H9 (cell line): ENCODE measurements around the gene RNF113B. TPM values are rescaled to one million over a fixed set of nuclear protein-coding genes. Genes with fewer than 3 reads are reported as not detected.

Source experiments
- DNase-seq: peaks from one replicate; pipeline ENCODE4 v3.0.0-alpha.2; 2017
- H2AFZ ChIP-seq: one replicate; pipeline ENCODE4 v1.6.1; 2013; ENCODE audit warnings: mild to moderate bottlenecking, low read length, control low read depth, moderate library complexity
- H2AK5ac ChIP-seq: 2 replicates; pipeline ENCODE4 v1.6.1; 2013; ENCODE audit warnings: low read length, control low read depth, mixed read lengths; ENCODE audit not compliant: insufficient read length
- H2BK120ac ChIP-seq: one replicate; pipeline ENCODE4 v1.6.1; 2013; ENCODE audit warnings: low read depth, mild to moderate bottlenecking, low read length, control low read depth, inconsistent platforms; ENCODE audit not compliant: poor library complexity, severe bottlenecking
- H2BK12ac ChIP-seq: 2 replicates; pipeline ENCODE4 v1.6.1; 2013; ENCODE audit warnings: low read length, control low read depth, mixed read lengths, low read depth; ENCODE audit not compliant: insufficient read length
- H2BK15ac ChIP-seq: 2 replicates; pipeline ENCODE4 v1.6.1; 2013; ENCODE audit warnings: low read depth, low read length, control low read depth
- H2BK20ac ChIP-seq: one replicate; pipeline ENCODE4 v1.6.1; 2013; ENCODE audit warnings: low read depth, mild to moderate bottlenecking, low read length, control low read depth, inconsistent platforms; ENCODE audit not compliant: poor library complexity, severe bottlenecking
- H2BK5ac ChIP-seq: 2 replicates; pipeline ENCODE4 v1.6.1; 2013; ENCODE audit warnings: low read length, control low read depth, mixed read lengths; ENCODE audit not compliant: insufficient read length
- H3K14ac ChIP-seq: 2 replicates; pipeline ENCODE4 v1.6.1; 2013; ENCODE audit warnings: low read length, control low read depth; ENCODE audit not compliant: insufficient read depth
- H3K18ac ChIP-seq: 2 replicates; pipeline ENCODE4 v1.6.1; 2013; ENCODE audit warnings: low read depth, mild to moderate bottlenecking, mixed read lengths, low read length, control low read depth; ENCODE audit not compliant: insufficient read length
- H3K23ac ChIP-seq: 2 replicates; pipeline ENCODE4 v1.6.1; 2013; ENCODE audit warnings: low read length, control low read depth, mixed read lengths, low read depth; ENCODE audit not compliant: insufficient read length
- H3K23me2 ChIP-seq: 2 replicates; pipeline ENCODE4 v1.6.1; 2013; ENCODE audit warnings: low read depth, mild to moderate bottlenecking, mixed read lengths, low read length, control low read depth; ENCODE audit not compliant: insufficient read length, poor library complexity, severe bottlenecking
- H3K27ac ChIP-seq: 2 replicates; pipeline ENCODE4 v1.5.1; 2013; ENCODE audit warnings: low read length, control low read depth, mixed read lengths, low read depth; ENCODE audit not compliant: insufficient read length
- H3K27me3 ChIP-seq: 2 replicates; pipeline ENCODE4 v1.6.1; 2013; ENCODE audit warnings: low read length, control low read depth, inconsistent platforms; ENCODE audit not compliant: insufficient read depth
- H3K4ac ChIP-seq: 2 replicates; pipeline ENCODE4 v1.6.1; 2013; ENCODE audit warnings: low read depth, mild to moderate bottlenecking, control low read depth, inconsistent platforms, low read length, moderate library complexity
- H3K4me1 ChIP-seq: 2 replicates; pipeline ENCODE4 v1.6.1; 2013; ENCODE audit warnings: low read length, control low read depth, inconsistent platforms; ENCODE audit not compliant: insufficient read depth
- H3K4me2 ChIP-seq: 2 replicates; pipeline ENCODE4 v1.6.1; 2013; ENCODE audit warnings: low read length, control low read depth, mixed read lengths; ENCODE audit not compliant: insufficient read length, insufficient read depth
- H3K56ac ChIP-seq: 2 replicates; pipeline ENCODE4 v1.6.1; 2013; ENCODE audit warnings: low read depth, mild to moderate bottlenecking, mixed read lengths, low read length, control low read depth; ENCODE audit not compliant: insufficient read length
- H3K79me1 ChIP-seq: 2 replicates; pipeline ENCODE4 v1.6.1; 2013; ENCODE audit warnings: low read depth, mild to moderate bottlenecking, moderate library complexity, low read length, control low read depth, inconsistent platforms; ENCODE audit not compliant: insufficient read depth, poor library complexity, severe bottlenecking
- H3K79me2 ChIP-seq: 2 replicates; pipeline ENCODE4 v1.6.1; 2013; ENCODE audit warnings: low read length, control low read depth, inconsistent platforms; ENCODE audit not compliant: insufficient read depth
- H3K9ac ChIP-seq: 2 replicates; pipeline ENCODE4 v1.6.1; 2013; ENCODE audit warnings: low read length, control low read depth, mixed read lengths; ENCODE audit not compliant: insufficient read length; ENCODE audit errors: extremely low read depth
- H3K9me3 ChIP-seq: one replicate; pipeline ENCODE4 v1.6.1; 2013; ENCODE audit warnings: low read depth, low read length, inconsistent platforms; ENCODE audit not compliant: control insufficient read depth
- H3T11ph ChIP-seq: one replicate; pipeline ENCODE4 v1.6.1; 2013; ENCODE audit warnings: mild to moderate bottlenecking, low read length, control low read depth, inconsistent platforms
- H4K20me1 ChIP-seq: one replicate; pipeline ENCODE4 v1.6.1; 2013; ENCODE audit not compliant: control insufficient read depth, insufficient read length, insufficient read depth
- H4K5ac ChIP-seq: 2 replicates; pipeline ENCODE4 v1.6.1; 2013; ENCODE audit warnings: low read depth, mild to moderate bottlenecking, mixed read lengths, low read length, control low read depth; ENCODE audit not compliant: insufficient read length
- H4K8ac ChIP-seq: replicated peaks from 2 replicates; pipeline ENCODE4 v1.6.1; 2013; ENCODE audit warnings: low read length, control low read depth, mixed read lengths, low read depth; ENCODE audit not compliant: insufficient read length
- H4K91ac ChIP-seq: 2 replicates; pipeline ENCODE4 v1.6.1; 2013; ENCODE audit warnings: low read depth, mild to moderate bottlenecking, moderate library complexity, mixed read lengths, low read length, control low read depth; ENCODE audit not compliant: insufficient read length
- H3K27ac Mint-ChIP-seq, 3 experiments: 2 replicates in 2 of 3; 3 replicates in 1 of 3; pipeline ENCODE4 v1.8.0; 2020 to 2021; ENCODE audit warnings: mixed read lengths in 3 of 3, mild to moderate bottlenecking in 1 of 3, moderate library complexity in 1 of 3
- H3K27me3 Mint-ChIP-seq: 2 replicates; pipeline ENCODE4 v1.8.0; 2021; ENCODE audit warnings: low read depth, mild to moderate bottlenecking, moderate library complexity, mixed read lengths
- H3K36me3 Mint-ChIP-seq, 3 experiments: 2 replicates in 2 of 3; 3 replicates in 1 of 3; pipeline ENCODE4 v1.8.0; 2020 to 2021; ENCODE audit warnings: low read depth in 3 of 3, mixed read lengths in 3 of 3; ENCODE audit not compliant: insufficient read depth in 1 of 3
- H3K4me1 Mint-ChIP-seq, 2 experiments: 2 replicates each; pipeline ENCODE4 v1.8.0; 2020; ENCODE audit warnings: mixed read lengths in 2 of 2
- H3K4me3 Mint-ChIP-seq, 2 experiments: 2 replicates in 1 of 2; 3 replicates in 1 of 2; pipeline ENCODE4 v1.8.0; 2020 to 2021; ENCODE audit warnings: mild to moderate bottlenecking in 2 of 2, mixed read lengths in 2 of 2, moderate library complexity in 1 of 2
- H3K9me3 Mint-ChIP-seq, 2 experiments: 2 replicates in 1 of 2; 3 replicates in 1 of 2; pipeline ENCODE4 v1.8.0; 2020; ENCODE audit warnings: mild to moderate bottlenecking in 2 of 2, mixed read lengths in 2 of 2, moderate library complexity in 1 of 2
- CTCF ChIP-seq: fragments of 200-600 bp; sonication (generic); conservative IDR thresholded peaks from 3 replicates; pipeline ENCODE4 v1.8.0; 2021; ENCODE audit warnings: antibody characterized with exemption, mild to moderate bottlenecking
- WGBS: extraction: QIAGEN DNeasy Blood & Tissue Kit; methylation state at CpG from one replicate; pipeline ENCODE4 v1.1.7; 2013; ENCODE audit warnings: missing lambda C conversion rate, low lambda C conversion rate, mixed read lengths; ENCODE audit not compliant: insufficient read length; ENCODE audit errors: extremely low coverage; 5-methylcytosine and 5-hydroxymethylcytosine counted together
- total RNA-seq: library from RNA; stranded (reverse); gene quantifications from 2 replicates; pipeline ENCODE4 v1.2.1, GENCODE V29; 2021

The RNF113B gene
- total RNA-seq, 1 experiment from 2014 or later = not detected

- peaks cover 10% of the 10 kb centered on the region; the same call in 1 of the 2 replicates for H3K79me2 ChIP-seq
- 0 out of 7 replicates have a peak overlapping the region, but pooled peaks of 1 of the 3 experiments have one; percentile 41 for H3K27ac Mint-ChIP-seq
These were observed 31.5 kb upstream of the RNF113B start for GRCh38 chr13:98208606-98209005.

More at GRCh38 chr13:98208606-98209005, 31.5 kb upstream of the RNF113B start:
- peaks cover 46 to 47% of the 10 kb centered on the region in 2 experiments for H3K9me3 Mint-ChIP-seq
- no peak overlapping the region for H3K56ac ChIP-seq
- no peak overlapping the region for H3K4ac ChIP-seq
- no peaks in the 10 kb centered on the region; the same call in 1 of the 2 replicates for H3K27me3 Mint-ChIP-seq
- H4K91ac ChIP-seq = no peak overlapping the region
- TF ChIP-seq CTCF = no peak
- H2AK5ac ChIP-seq = no peak overlapping the region
- H2BK5ac ChIP-seq = no peak overlapping the region
- no peak overlapping the region for H3K4me3 Mint-ChIP-seq
- peaks cover 45 to 59% (median 48%) of the 10 kb centered on the region in 3 experiments for H3K36me3 Mint-ChIP-seq
- H3K18ac ChIP-seq = no peak overlapping the region
- no peaks in the 10 kb centered on the region for H3K9me3 ChIP-seq
- H3K14ac ChIP-seq = no peak overlapping the region
- H2BK120ac ChIP-seq = no peak overlapping the region
- H2BK12ac ChIP-seq = no peak overlapping the region
- no peak overlapping the region for H3K9ac ChIP-seq
- H3K23me2 ChIP-seq = no peaks in the 10 kb centered on the region
- peaks cover 6% of the 10 kb centered on the region for H3K79me1 ChIP-seq
- H2BK15ac ChIP-seq = no peak overlapping the region
- no peak for DNase-seq
- no peak overlapping the region for H3K4me2 ChIP-seq
- no CpG with 5 or more reads among the region's 5 CpGs for WGBS
- H3K23ac ChIP-seq = no peak overlapping the region
- H3K4me1 Mint-ChIP-seq = peaks cover 13 to 20% of the 10 kb centered on the region in 2 experiments
- H4K20me1 ChIP-seq = no peaks in the 10 kb centered on the region
- no peak overlapping the region for H2BK20ac ChIP-seq
- H3T11ph ChIP-seq = no peak overlapping the region
- H2AFZ ChIP-seq = no peak overlapping the region
- no peak overlapping the region for H4K8ac ChIP-seq
- H3K4me1 ChIP-seq = peaks cover 2% of the 10 kb centered on the region; the same call in 1 of the 2 replicates
- H4K5ac ChIP-seq = no peak overlapping the region
- H3K27ac ChIP-seq = no peak overlapping the region
- H3K27me3 ChIP-seq = no peaks in the 10 kb centered on the region
